ENCODE results near the gene SLC9A9. TPM values are rescaled to one million over a fixed set of nuclear protein-coding genes. Genes with fewer than 3 reads are reported as not detected.

SLC9A9 gene
- total and polyA plus RNA-seq, 12 donors = 1.3 to 8.4 (median 3.0) TPM

DNA sequence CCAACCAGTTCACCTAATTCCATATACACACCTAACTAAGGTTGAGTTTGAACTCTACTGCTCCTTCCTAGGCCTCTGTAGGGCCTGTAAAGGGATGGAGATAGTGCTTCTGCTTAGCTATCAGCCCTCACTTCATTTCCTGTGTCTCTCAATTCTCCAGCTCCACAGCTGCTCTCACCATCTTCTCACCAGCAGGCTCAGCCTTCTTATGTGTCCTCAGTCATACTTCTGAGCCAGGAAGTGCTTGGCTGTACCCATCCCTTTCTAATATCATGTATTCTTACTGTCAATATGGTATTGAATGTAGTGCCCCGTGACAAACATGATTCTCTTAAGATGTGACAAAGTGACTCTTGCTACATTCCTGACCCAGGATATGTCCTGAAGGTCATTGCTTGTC lies 116.9 kb downstream of the SLC9A9 start:
- Histone ChIP-seq H3K27me3 (no peaks in the 10 kb centered on the region), H3K9me3 (no peaks in the 10 kb centered on the region), H3K36me3 (no peaks in the 10 kb centered on the region), H3K4me1 (no peaks in the 10 kb centered on the region), H3K27ac (no peak overlapping the region), H3K4me3 (no peak overlapping the region)
- TF ChIP-seq, protein P1, sequence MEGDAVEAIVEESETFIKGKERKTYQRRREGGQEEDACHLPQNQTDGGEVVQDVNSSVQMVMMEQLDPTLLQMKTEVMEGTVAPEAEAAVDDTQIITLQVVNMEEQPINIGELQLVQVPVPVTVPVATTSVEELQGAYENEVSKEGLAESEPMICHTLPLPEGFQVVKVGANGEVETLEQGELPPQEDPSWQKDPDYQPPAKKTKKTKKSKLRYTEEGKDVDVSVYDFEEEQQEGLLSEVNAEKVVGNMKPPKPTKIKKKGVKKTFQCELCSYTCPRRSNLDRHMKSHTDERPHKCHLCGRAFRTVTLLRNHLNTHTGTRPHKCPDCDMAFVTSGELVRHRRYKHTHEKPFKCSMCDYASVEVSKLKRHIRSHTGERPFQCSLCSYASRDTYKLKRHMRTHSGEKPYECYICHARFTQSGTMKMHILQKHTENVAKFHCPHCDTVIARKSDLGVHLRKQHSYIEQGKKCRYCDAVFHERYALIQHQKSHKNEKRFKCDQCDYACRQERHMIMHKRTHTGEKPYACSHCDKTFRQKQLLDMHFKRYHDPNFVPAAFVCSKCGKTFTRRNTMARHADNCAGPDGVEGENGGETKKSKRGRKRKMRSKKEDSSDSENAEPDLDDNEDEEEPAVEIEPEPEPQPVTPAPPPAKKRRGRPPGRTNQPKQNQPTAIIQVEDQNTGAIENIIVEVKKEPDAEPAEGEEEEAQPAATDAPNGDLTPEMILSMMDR (IDR thresholded peaks at IDR 0.05) = no peak
- intact Hi-C loops (cut with DNase I) = no loop called here
- ATAC-seq (no peak), DNase-seq (no peak)
- 87 to 88% methylated on average over 1 of the region's 1 CpG for WGBS, 2 donors

- no peaks in the 10 kb centered on the region for H3K27me3 ChIP-seq
- no peaks in the 10 kb centered on the region for H3K4me1 ChIP-seq
- TF ChIP-seq, protein P1 (IDR thresholded peaks at IDR 0.05) = no peak
- peak overlapping the region in 1 of 10 donors; percentile 2 for H3K27ac ChIP-seq
- no peaks in the 10 kb centered on the region for H3K9me3 ChIP-seq
- DNase-seq (no peak), ATAC-seq (no peak)
- intact Hi-C loops (cut with DNase I) = no loop called here
- H3K36me3 ChIP-seq = no peaks in the 10 kb centered on the region
- no peak overlapping the region for H3K4me3 ChIP-seq
- WGBS, 2 donors = 56 to 62% methylated on average over 3 of the region's 3 CpGs
These were observed 120.9 kb downstream of the SLC9A9 start for GRCh38 chr3:143727391-143727790.

DNA sequence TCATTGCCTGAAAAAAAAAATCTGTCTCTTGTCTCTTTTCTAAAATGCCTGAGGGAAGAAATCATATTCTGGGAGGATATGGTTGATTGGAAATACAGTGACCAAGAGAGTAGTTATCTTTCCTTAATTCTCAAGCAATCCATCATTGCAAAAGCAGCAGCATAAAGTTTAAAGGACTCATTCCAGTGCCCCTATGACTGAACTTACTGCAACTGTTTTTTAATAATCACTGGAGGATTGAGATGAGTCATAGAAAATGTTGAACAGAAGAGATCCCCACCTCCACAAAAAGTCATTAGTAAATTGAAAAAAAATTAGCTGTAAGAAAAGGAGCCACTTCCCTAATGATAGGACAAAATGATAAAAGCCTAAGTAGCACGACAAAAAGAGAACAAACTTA lies 121.5 kb downstream of the SLC9A9 start:
- H3K27ac ChIP-seq = no peak overlapping the region
- WGBS, 2 donors = 49 to 58% methylated on average over 1 of the region's 1 CpG
- H3K27me3 ChIP-seq = no peaks in the 10 kb centered on the region
- intact Hi-C loops (cut with DNase I) = no loop called here
- TF ChIP-seq, protein P1 (IDR thresholded peaks at IDR 0.05) = no peak
- ATAC-seq (no peak), DNase-seq (no peak)
- H3K4me3 ChIP-seq = no peak overlapping the region
- H3K4me1 ChIP-seq = no peaks in the 10 kb centered on the region
- no peaks in the 10 kb centered on the region for H3K9me3 ChIP-seq
- no peaks in the 10 kb centered on the region for H3K36me3 ChIP-seq

DNA sequence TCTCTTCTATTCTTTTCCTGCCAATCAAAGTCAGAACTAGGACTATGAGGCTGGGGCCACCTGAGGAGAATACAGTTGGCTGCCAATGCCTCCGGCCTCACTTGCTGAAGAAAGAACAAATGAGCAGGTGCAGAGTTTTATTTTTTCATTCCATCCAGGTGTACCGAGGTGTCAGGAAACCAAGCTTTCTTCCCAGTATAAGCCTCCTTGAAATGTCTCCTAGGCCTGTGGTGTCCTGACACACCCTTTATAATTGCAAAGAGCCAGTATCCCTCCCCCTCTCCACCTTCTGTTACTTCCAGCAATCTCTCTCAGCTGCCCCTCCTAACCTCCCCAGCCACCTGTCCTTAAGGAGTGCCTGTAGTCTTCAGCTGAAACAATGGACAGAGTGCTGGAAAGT lies 127.9 kb downstream of the SLC9A9 start:
- H3K4me3 ChIP-seq = no peak overlapping the region
- H3K27ac ChIP-seq = no peak overlapping the region
- no peak for ATAC-seq
- no peaks in the 10 kb centered on the region for H3K9me3 ChIP-seq
- WGBS, 2 donors = 94 to 96% methylated on average over 2 of the region's 2 CpGs
- DNase-seq = no peak
- intact Hi-C loops (cut with DNase I) = no loop called here
- H3K4me1 ChIP-seq = no peaks in the 10 kb centered on the region
- H3K36me3 ChIP-seq = no peaks in the 10 kb centered on the region
- H3K27me3 ChIP-seq = no peaks in the 10 kb centered on the region
- TF ChIP-seq, protein P1 (IDR thresholded peaks at IDR 0.05) = no peak

DNA sequence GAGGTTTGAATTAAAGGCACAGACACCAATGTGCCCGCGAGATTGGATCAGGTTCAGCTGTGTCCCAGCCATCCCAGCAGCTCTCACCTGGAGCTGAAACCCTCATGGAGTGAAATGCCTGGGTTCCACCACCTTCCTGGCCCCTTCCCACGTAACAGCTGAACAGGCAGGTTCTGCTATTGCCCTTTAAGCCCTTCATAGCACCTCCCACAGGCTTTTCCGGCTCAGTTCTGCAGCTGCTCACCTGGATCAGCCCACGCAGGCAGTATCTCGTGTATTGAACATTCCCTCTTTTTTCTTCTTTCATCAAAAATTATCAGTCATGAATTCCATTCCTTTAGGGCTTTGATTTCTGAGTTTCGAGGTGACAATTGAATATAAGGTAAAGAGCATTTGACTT lies 129.8 kb downstream of the SLC9A9 start:
- intact Hi-C loops (cut with DNase I) = no loop called here
- Histone ChIP-seq H3K36me3 (no peaks in the 10 kb centered on the region), H3K27me3 (no peaks in the 10 kb centered on the region), H3K4me3 (no peak overlapping the region), H3K9me3 (no peaks in the 10 kb centered on the region), H3K27ac (no peak overlapping the region), H3K4me1 (no peaks in the 10 kb centered on the region)
- TF ChIP-seq, protein P1 (IDR thresholded peaks at IDR 0.05) = no peak
- DNase-seq (no peak), ATAC-seq (no peak)
- WGBS, 2 donors = 78 to 81% methylated on average over 7 of the region's 7 CpGs

Measured in heart right ventricle (tissue), 16 donors.